ENCODE measurements around the gene TRPM7.

Gene TRPM7

GRCh38 chr15:50562735-50563640 is 123.6 kb downstream of the TRPM7 start:
- DNase-seq (ENCODE audit: low spot score), result no peak

GRCh38 chr15:50558012-50558411 is 128.6 kb downstream of the TRPM7 start:
- no peak for DNase-seq (ENCODE audit: low spot score)

- DNase-seq (ENCODE audit: low spot score), result no peak
These were observed 129.8 kb downstream of the TRPM7 start for GRCh38 chr15:50556642-50557371.

GRCh38 chr15:50552238-50552637 is 134.4 kb downstream of the TRPM7 start:
- no peak for DNase-seq (ENCODE audit: low spot score)

- no peak for DNase-seq (ENCODE audit: low spot score)
These were observed 137.3 kb downstream of the TRPM7 start for GRCh38 chr15:50549326-50549725.

GRCh38 chr15:50546566-50546965 is 140.0 kb downstream of the TRPM7 start, which contains the start of gene USP50:
TSS of gene USP50 (minus strand) at chr15:50546666. CDS start at chr15:50546525, 141 bp downstream.
- DNase-seq (ENCODE audit: low spot score), result no peak

GRCh38 chr15:50544368-50544767 is 142.2 kb downstream of the TRPM7 start:
- DNase-seq (ENCODE audit: low spot score), result no peak

GRCh38 chr15:50543556-50543955 is 143.0 kb downstream of the TRPM7 start:
- no peak for DNase-seq (ENCODE audit: low spot score)

- no peak for DNase-seq (ENCODE audit: low spot score)
These were observed 143.7 kb downstream of the TRPM7 start for GRCh38 chr15:50542887-50543210.

GRCh38 chr15:50531766-50532165 is 154.8 kb downstream of the TRPM7 start:
- no peak for DNase-seq (ENCODE audit: low spot score)

- no peak for DNase-seq (ENCODE audit: low spot score)
These were observed 155.4 kb downstream of the TRPM7 start for GRCh38 chr15:50531163-50531562.

GRCh38 chr15:50523851-50524251 is 162.7 kb downstream of the TRPM7 start:
- no peak for DNase-seq (ENCODE audit: low spot score)

- DNase-seq (ENCODE audit: low spot score), result no peak
These were observed 166.7 kb downstream of the TRPM7 start for GRCh38 chr15:50519740-50520425.

- no peak for DNase-seq (ENCODE audit: low spot score)
These were observed 173.6 kb downstream of the TRPM7 start for GRCh38 chr15:50513001-50513400.

All from ecto neural progenitor cell (in vitro differentiated cells).